ENCODE data around the gene CRACR2A. TPM values are rescaled to one million over a fixed set of nuclear protein-coding genes. Genes with fewer than 3 reads are reported as not detected.

Gene CRACR2A
- total RNA-seq, 1 experiment from 2014 or later: not detected

DNA sequence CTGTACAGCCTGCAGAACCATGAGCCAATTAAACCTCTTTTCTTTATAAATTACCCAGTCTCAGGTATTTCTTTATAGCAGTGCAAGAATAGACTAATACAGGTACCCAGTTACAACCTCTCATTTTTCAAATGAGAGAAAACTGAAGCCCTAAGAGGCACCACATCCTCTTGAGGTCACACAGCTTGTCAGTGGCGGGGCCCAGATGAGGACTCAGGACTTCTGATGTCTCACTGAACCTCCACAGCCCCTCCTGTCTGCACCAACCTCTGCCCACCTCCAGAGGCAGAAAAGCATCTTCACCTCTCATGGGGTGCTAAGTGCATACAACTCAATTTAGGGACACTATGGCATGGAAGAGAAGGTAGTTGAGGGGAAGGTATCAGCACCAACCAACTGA lies 120.7 kb downstream of the CRACR2A start:
- H3K36me3 Mint-ChIP-seq (ENCODE audit: insufficient read depth, unreplicated experiment): no peaks in the 10 kb centered on the region
- no peak overlapping the region for H3K4me3 Mint-ChIP-seq (ENCODE audit: unreplicated experiment)
- ChIA-PET CTCF (no interaction called here), POLR2A (no interaction called here)
- intact Hi-C loops (cut with micrococcal nuclease): no loop called here
- H3K27ac Mint-ChIP-seq (ENCODE audit: low read depth, unreplicated experiment): no peak overlapping the region
- peaks cover 12% of the 10 kb centered on the region for H3K27me3 Mint-ChIP-seq (ENCODE audit: insufficient read depth, unreplicated experiment)
- BruUV-seq (replicated peaks): no TSS peak
- H3K4me1 Mint-ChIP-seq (ENCODE audit: insufficient read depth, unreplicated experiment): peaks cover 6% of the 10 kb centered on the region
- H3K9me3 Mint-ChIP-seq (ENCODE audit: unreplicated experiment): no peaks in the 10 kb centered on the region
- no peak for DNase-seq (ENCODE audit: unreplicated experiment)
- TF ChIP-seq, protein P1, sequence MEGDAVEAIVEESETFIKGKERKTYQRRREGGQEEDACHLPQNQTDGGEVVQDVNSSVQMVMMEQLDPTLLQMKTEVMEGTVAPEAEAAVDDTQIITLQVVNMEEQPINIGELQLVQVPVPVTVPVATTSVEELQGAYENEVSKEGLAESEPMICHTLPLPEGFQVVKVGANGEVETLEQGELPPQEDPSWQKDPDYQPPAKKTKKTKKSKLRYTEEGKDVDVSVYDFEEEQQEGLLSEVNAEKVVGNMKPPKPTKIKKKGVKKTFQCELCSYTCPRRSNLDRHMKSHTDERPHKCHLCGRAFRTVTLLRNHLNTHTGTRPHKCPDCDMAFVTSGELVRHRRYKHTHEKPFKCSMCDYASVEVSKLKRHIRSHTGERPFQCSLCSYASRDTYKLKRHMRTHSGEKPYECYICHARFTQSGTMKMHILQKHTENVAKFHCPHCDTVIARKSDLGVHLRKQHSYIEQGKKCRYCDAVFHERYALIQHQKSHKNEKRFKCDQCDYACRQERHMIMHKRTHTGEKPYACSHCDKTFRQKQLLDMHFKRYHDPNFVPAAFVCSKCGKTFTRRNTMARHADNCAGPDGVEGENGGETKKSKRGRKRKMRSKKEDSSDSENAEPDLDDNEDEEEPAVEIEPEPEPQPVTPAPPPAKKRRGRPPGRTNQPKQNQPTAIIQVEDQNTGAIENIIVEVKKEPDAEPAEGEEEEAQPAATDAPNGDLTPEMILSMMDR (IDR thresholded peaks at IDR 0.05; ENCODE audit: unreplicated experiment): no peak

DNA sequence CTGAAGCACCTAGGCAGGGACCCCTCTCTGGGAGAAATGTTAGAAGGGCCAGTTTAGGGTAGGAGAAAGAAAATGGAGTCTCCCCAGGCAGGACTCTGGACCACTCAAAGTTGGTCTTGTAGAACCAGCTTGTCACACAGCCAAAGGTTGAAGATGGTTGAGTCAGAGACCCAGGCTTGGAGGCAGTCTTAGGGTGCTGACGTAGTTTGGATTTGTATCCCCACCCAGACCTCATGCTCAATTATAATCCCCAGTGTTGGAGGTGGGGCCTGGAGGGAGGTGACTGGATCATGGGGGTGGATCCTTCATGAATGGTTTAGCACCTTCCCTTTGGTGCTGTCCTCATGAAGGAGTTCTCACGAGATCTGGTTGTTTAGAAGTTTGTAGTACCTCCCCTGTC lies 121.2 kb downstream of the CRACR2A start:
- CTCF ChIA-PET: no interaction called here
- no peak overlapping the region for H3K27ac Mint-ChIP-seq (ENCODE audit: low read depth, unreplicated experiment)
- BruUV-seq (replicated peaks): no TSS peak
- intact Hi-C loops (cut with micrococcal nuclease): no loop called here
- no peaks in the 10 kb centered on the region for H3K36me3 Mint-ChIP-seq (ENCODE audit: insufficient read depth, unreplicated experiment)
- POLR2A ChIA-PET: no interaction called here
- no peak overlapping the region for H3K4me3 Mint-ChIP-seq (ENCODE audit: unreplicated experiment)
- no peaks in the 10 kb centered on the region for H3K9me3 Mint-ChIP-seq (ENCODE audit: unreplicated experiment)
- H3K27me3 Mint-ChIP-seq (ENCODE audit: insufficient read depth, unreplicated experiment): peaks cover 12% of the 10 kb centered on the region
- H3K4me1 Mint-ChIP-seq (ENCODE audit: insufficient read depth, unreplicated experiment): peaks cover 6% of the 10 kb centered on the region
- no peak for DNase-seq (ENCODE audit: unreplicated experiment)
- TF ChIP-seq, protein P1 (IDR thresholded peaks at IDR 0.05; ENCODE audit: unreplicated experiment): no peak

DNA sequence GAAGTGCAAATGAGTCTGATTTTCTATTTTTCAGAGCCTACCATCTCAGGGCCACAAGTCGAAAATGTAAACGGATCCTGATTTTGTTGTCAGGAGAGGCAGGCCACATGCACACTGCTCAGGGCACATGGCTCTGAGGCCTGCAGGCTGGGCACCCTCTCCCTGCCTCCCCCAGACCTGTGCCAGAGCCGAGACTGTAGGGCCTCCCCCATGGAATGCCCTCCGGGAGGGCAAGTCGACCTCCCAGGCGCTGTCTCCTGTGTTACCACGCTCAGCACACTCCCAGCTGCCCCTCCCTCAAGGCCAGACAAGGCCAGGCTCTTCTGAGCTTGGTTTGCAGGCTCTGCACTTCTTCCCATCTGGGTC lies 121.7 kb downstream of the CRACR2A start:
- ChIA-PET CTCF (interaction anchor here (0.8 kb wide), 1 partner anchor 331 kb away, joined by 3 read pairs; no protein-coding TSS in a partner anchor), POLR2A (no interaction called here)
- BruUV-seq (replicated peaks): no TSS peak
- Mint-ChIP-seq H3K4me1 (ENCODE audit: insufficient read depth, unreplicated experiment) (peaks cover 6% of the 10 kb centered on the region), H3K9me3 (ENCODE audit: unreplicated experiment) (no peaks in the 10 kb centered on the region), H3K27ac (ENCODE audit: low read depth, unreplicated experiment) (no peak overlapping the region), H3K36me3 (ENCODE audit: insufficient read depth, unreplicated experiment) (no peaks in the 10 kb centered on the region), H3K27me3 (ENCODE audit: insufficient read depth, unreplicated experiment) (peaks cover 12% of the 10 kb centered on the region), H3K4me3 (ENCODE audit: unreplicated experiment) (no peak overlapping the region)
- no peak for DNase-seq (ENCODE audit: unreplicated experiment)
- TF ChIP-seq, protein P1 (IDR thresholded peaks at IDR 0.05; ENCODE audit: unreplicated experiment): no peak
- intact Hi-C loops (cut with micrococcal nuclease): no loop called here

DNA sequence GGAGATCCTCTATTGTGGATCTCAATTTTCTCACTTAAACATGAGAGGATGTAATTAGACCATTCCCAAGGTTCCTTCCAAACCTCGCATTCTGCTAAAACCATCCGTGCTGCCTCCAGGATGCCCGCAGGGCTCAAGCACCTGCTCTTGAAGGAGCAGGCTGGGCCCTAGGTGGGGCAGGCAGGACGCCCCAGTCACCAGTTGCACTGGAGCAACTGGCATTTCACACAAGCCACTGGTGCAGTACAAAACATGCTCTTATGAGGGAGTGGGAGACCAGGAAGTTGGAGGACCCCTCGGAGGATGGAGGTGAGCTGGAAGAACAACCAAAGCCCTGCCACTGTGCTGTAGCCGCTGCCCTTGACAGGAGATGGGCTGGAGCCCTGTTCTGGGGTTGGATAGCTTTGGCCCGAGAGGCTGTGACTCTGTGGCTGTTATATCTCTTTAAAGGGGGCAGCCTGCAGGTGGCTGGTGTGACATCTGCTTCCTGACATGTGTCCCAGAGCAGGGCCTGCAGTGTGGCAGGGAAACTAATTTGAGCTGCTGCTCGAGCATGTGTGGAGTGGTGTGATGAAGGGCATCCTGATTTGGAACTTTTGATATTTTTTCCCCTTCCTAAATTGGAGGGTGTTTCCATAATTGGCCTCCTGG lies 122.2 kb downstream of the CRACR2A start:
- POLR2A ChIA-PET: no interaction called here
- H3K9me3 Mint-ChIP-seq (ENCODE audit: unreplicated experiment): no peaks in the 10 kb centered on the region
- H3K36me3 Mint-ChIP-seq (ENCODE audit: insufficient read depth, unreplicated experiment): no peaks in the 10 kb centered on the region
- DNase-seq (ENCODE audit: unreplicated experiment): no peak
- CTCF ChIA-PET: interaction anchor here (0.8 kb wide), 1 partner anchor 331 kb away, joined by 3 read pairs; no protein-coding TSS in a partner anchor
- H3K4me1 Mint-ChIP-seq (ENCODE audit: insufficient read depth, unreplicated experiment): peaks cover 6% of the 10 kb centered on the region
- BruUV-seq (replicated peaks): no TSS peak
- TF ChIP-seq, protein P1 (IDR thresholded peaks at IDR 0.05; ENCODE audit: unreplicated experiment): no peak
- H3K4me3 Mint-ChIP-seq (ENCODE audit: unreplicated experiment): no peak overlapping the region
- intact Hi-C loops (cut with micrococcal nuclease): no loop called here
- peaks cover 12% of the 10 kb centered on the region for H3K27me3 Mint-ChIP-seq (ENCODE audit: insufficient read depth, unreplicated experiment)
- H3K27ac Mint-ChIP-seq (ENCODE audit: low read depth, unreplicated experiment): no peak overlapping the region

Data from MCF 10A (cell line).